ENCODE measurements around the gene SPOCD1. TPM values are rescaled to one million over a fixed set of nuclear protein-coding genes. Genes with fewer than 3 reads are reported as not detected.

Gene SPOCD1
- total RNA-seq, 1 donor from 2014 or later: not detected

GRCh38 chr1:31765041-31765467 is 50.8 kb downstream of the SPOCD1 start:
- intact Hi-C loops (cut with micrococcal nuclease): no loop called here
- DNase-seq (peak; percentile 35), ATAC-seq (no peak)

GRCh38 chr1:31764312-31765040 is 51.3 kb downstream of the SPOCD1 start, which contains the start of gene ADGRB2:
Gene ADGRB2, minus strand, starts transcription at chr1:31764340. Its CDS starts 7,119 bp downstream, at chr1:31757221.
- intact Hi-C loops (cut with micrococcal nuclease): no loop called here
- DNase-seq: peak; percentile 50
- peak; percentile 33 for ATAC-seq

- ATAC-seq (no peak), DNase-seq (no peak)
- intact Hi-C loops (cut with micrococcal nuclease): no loop called here
Observed at GRCh38 chr1:31763671-31764311, 52.0 kb downstream of the SPOCD1 start.

GRCh38 chr1:31762726-31763670 is 52.8 kb downstream of the SPOCD1 start:
- peak; percentile 82 for DNase-seq
- intact Hi-C loops (cut with micrococcal nuclease): no loop called here
- ATAC-seq: peak; percentile 75

GRCh38 chr1:31762323-31762722 is 53.5 kb downstream of the SPOCD1 start:
- no peak for ATAC-seq
- intact Hi-C loops (cut with micrococcal nuclease): no loop called here
- no peak for DNase-seq

GRCh38 chr1:31761883-31762282 is 53.9 kb downstream of the SPOCD1 start:
- intact Hi-C loops (cut with micrococcal nuclease): no loop called here
- DNase-seq: no peak
- no peak for ATAC-seq

- intact Hi-C loops (cut with micrococcal nuclease): no loop called here
- ATAC-seq: peak; percentile 62
Observed at GRCh38 chr1:31760471-31761470, 55.1 kb downstream of the SPOCD1 start.

GRCh38 chr1:31759298-31760023 is 56.4 kb downstream of the SPOCD1 start:
- ATAC-seq (no peak), DNase-seq (no peak)
- intact Hi-C loops (cut with micrococcal nuclease): no loop called here

More at GRCh38 chr1:31760471-31761470, 55.1 kb downstream of the SPOCD1 start:
- peak; percentile 75 for DNase-seq

- DNase-seq (no peak), ATAC-seq (no peak)
- intact Hi-C loops (cut with micrococcal nuclease): no loop called here
Observed at GRCh38 chr1:31758823-31759222, 57.0 kb downstream of the SPOCD1 start.

- DNase-seq (no peak), ATAC-seq (no peak)
- intact Hi-C loops (cut with micrococcal nuclease): no loop called here
Observed at GRCh38 chr1:31757989-31758388, 57.8 kb downstream of the SPOCD1 start.

GRCh38 chr1:31757204-31757679 is 58.6 kb downstream of the SPOCD1 start:
- DNase-seq: no peak
- ATAC-seq: no peak
- intact Hi-C loops (cut with micrococcal nuclease): no loop called here

- no peak for DNase-seq
- intact Hi-C loops (cut with micrococcal nuclease): no loop called here
- ATAC-seq: no peak
Observed at GRCh38 chr1:31756578-31756977, 59.2 kb downstream of the SPOCD1 start.

- intact Hi-C loops (cut with micrococcal nuclease): no loop called here
- DNase-seq: no peak
Observed at GRCh38 chr1:31755850-31756492, 59.9 kb downstream of the SPOCD1 start.

GRCh38 chr1:31755197-31755611 is 60.6 kb downstream of the SPOCD1 start:
- DNase-seq (peak; percentile 71), ATAC-seq (peak; percentile 15)
- intact Hi-C loops (cut with micrococcal nuclease): no loop called here

More at GRCh38 chr1:31755850-31756492, 59.9 kb downstream of the SPOCD1 start:
- no peak for ATAC-seq

- ATAC-seq (no peak), DNase-seq (no peak)
- intact Hi-C loops (cut with micrococcal nuclease): no loop called here
Observed at GRCh38 chr1:31754397-31754796, 61.4 kb downstream of the SPOCD1 start.

GRCh38 chr1:31753707-31754349 is 62.0 kb downstream of the SPOCD1 start:
- DNase-seq (peak; percentile 73), ATAC-seq (peak; percentile 68)
- intact Hi-C loops (cut with micrococcal nuclease): no loop called here

All from left ventricle myocardium superior (tissue), 1 donor.